Stimulated activated naive B cell treated with anti-CD40 and anti-IgM and Interleukin-4, amounts not matched to agents 10 μg/mL and 1 μg/mL and 100 μg/mL, for 72 hours (primary cell): ENCODE results near the gene KDM7A.
"Not testable (repeated sequence)": the region's sequence is repeated elsewhere in the genome, so short reads cannot be mapped to it uniquely, and the experiment has no call there.

Source experiments
- ATAC-seq, 2 donors: fragments of 150-1000 bp; cut with Tn5 transposase; replicated peaks; 2 replicates each; pipeline ENCODE4 v1.10.0; 2021; ENCODE audit warnings: moderate library complexity in 1 of 2
- DNase-seq: peaks from one replicate; pipeline ENCODE4 v3.0.0; 2021
- H3K27ac Mint-ChIP-seq: one replicate; pipeline ENCODE4 v1.8.0; 2022; ENCODE audit warnings: mild to moderate bottlenecking, mixed read lengths
- H3K27me3 Mint-ChIP-seq, 2 donors: one replicate each; pipeline ENCODE4 v1.8.0; 2022; ENCODE audit warnings: mixed read lengths in 2 of 2
- H3K36me3 Mint-ChIP-seq, 2 donors: one replicate each; pipeline ENCODE4 v1.8.0; 2022; ENCODE audit warnings: mixed read lengths in 2 of 2, mild to moderate bottlenecking in 1 of 2
- H3K4me1 Mint-ChIP-seq, 2 donors: one replicate each; pipeline ENCODE4 v1.8.0; 2022; ENCODE audit warnings: mixed read lengths in 2 of 2, mild to moderate bottlenecking in 1 of 2
- H3K4me3 Mint-ChIP-seq, 2 donors: one replicate each; pipeline ENCODE4 v1.8.0; 2022; ENCODE audit warnings: mild to moderate bottlenecking in 2 of 2, mixed read lengths in 2 of 2, moderate library complexity in 1 of 2
- H3K9me3 Mint-ChIP-seq, 2 donors: one replicate each; pipeline ENCODE4 v1.8.0; 2022; ENCODE audit warnings: mixed read lengths in 2 of 2, mild to moderate bottlenecking in 1 of 2

KDM7A gene

DNA sequence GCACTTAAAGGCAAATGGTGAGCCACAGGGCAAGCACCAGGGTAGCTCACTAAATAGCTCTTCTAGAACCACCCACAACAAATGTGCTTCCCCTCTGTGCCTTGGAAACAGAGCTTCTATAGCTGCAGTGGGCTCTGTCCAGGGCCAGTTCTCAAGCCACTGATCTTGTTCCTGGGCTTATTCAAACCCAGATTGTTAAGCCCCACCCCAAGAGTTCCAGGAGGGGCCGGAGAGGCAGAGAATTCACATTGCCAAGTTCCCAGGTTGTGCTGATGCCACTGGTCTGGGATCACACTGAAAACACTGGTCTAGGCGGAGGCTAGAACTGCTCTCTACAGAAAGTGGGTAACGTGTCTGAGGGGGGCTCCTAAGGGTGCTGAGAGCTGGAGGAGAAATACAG lies 15.4 kb upstream of the KDM7A start:
- ATAC-seq: no peak
- Mint-ChIP-seq H3K36me3 (peaks cover 3 to 11% of the 10 kb centered on the region in 2 donors), H3K4me1 (peaks cover 1 to 25% of the 10 kb centered on the region in 2 donors), H3K27me3 (no peaks in the 10 kb centered on the region), H3K9me3 (peaks cover 10 to 12% of the 10 kb centered on the region in 2 donors), H3K4me3 (no peak overlapping the region), H3K27ac (no peak overlapping the region)
- no peak for DNase-seq

DNA sequence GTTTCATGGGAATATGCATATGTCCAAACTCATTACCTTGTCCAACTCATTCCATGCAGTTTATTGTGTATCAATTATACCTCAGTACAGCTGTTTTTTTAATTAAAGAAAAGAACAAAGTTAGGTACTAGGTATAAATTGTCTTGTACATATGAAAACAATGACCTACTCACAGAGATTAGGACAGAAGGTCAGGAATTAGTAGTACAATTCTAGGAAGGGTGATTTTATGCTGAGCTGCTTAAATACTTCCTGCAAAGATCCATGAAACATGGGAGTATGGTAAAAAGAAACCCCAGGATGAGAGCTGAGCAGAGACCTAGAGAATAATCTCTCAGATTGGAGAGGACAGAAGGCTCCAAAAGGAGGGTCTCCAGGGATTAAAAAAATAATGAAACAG lies 13.8 kb upstream of the KDM7A start:
- Mint-ChIP-seq H3K27me3 (peaks cover 4 to 8% of the 10 kb centered on the region in 2 donors), H3K9me3 (no peaks in the 10 kb centered on the region), H3K36me3 (no peaks in the 10 kb centered on the region), H3K4me1 (peaks cover 1 to 16% of the 10 kb centered on the region in 2 donors), H3K4me3 (no peak overlapping the region), H3K27ac (no peak overlapping the region)
- no peak for ATAC-seq
- no peak for DNase-seq

DNA sequence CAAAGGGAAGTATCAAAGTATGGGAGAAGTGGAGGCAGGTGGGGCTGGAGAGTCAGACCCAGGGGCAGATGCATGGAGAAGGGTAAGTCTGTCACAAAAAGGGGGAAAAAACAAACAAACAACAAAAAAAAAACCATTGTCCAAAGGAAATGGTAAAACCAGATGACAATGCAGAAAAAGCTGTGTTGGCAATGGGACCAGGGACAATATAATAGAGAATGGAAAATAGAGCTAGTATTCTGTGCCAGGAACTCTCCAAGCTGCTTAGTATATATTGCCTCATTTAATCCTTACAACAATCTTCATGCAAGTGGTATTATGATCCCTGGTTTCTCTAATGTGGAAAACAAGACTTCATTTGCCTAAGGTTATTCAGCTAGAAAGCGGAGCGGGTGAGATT lies 13.1 kb upstream of the KDM7A start:
- no peak for DNase-seq
- Mint-ChIP-seq H3K4me3 (no peak overlapping the region), H3K27ac (no peak overlapping the region), H3K4me1 (peaks cover under 1 to 16% of the 10 kb centered on the region in 2 donors), H3K27me3 (peaks cover 4 to 8% of the 10 kb centered on the region in 2 donors), H3K9me3 (no peaks in the 10 kb centered on the region), H3K36me3 (no peaks in the 10 kb centered on the region)
- no peak for ATAC-seq

DNA sequence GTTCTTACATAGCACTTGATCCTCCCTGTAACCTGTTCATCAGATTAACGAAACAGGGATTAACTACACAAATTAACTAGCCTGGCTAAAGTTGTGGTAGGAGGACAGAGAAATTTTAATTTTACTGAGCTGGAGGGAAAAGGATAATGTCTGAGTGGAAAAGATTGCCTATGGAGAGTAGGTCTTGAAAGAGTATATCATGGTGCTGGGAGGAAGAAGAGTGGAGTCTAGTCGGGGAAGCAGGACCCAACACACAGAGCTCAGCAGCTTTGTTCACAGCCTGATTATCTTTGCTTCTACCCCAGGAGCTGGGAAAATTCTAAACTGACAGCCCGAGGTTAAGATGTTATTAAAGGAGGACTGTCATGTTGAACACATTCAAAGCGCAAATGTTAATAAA lies 6.1 kb upstream of the KDM7A start:
- Mint-ChIP-seq H3K4me1 (peaks cover 7 to 10% of the 10 kb centered on the region in 2 donors), H3K27me3 (peaks cover 36 to 38% of the 10 kb centered on the region in 2 donors), H3K36me3 (peaks cover 0 to 7% of the 10 kb centered on the region in 2 donors), H3K27ac (no peak overlapping the region), H3K4me3 (no peak overlapping the region), H3K9me3 (peaks cover 0 to 2% of the 10 kb centered on the region in 2 donors)
- DNase-seq (no peak), ATAC-seq (no peak)

DNA sequence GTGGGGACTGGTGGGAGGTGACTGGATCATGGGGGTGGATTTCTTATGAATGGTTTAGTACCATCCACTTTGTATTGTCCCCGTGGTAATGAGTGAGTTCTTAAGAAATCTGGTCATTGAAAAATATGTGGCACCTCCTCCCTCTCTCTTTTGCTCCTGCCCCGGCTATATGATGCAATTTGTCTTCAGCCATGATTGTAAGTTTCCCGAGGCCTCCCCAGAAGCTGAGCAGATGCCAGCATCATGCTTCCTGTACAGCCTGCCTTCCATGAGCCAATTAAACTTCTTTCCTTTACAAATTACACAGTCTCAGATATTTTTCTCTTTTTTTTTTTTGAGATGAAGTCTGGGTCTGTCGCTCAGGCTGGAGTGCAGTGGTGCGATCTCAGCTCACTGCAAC lies 2.6 kb upstream of the KDM7A start:
- H3K9me3 Mint-ChIP-seq: peaks cover 0 to 2% of the 10 kb centered on the region in 2 donors
- H3K4me1 Mint-ChIP-seq: peaks cover 13 to 18% of the 10 kb centered on the region in 2 donors
- peaks cover 29 to 33% of the 10 kb centered on the region in 2 donors for H3K27me3 Mint-ChIP-seq
- no peak for DNase-seq
- peaks cover 1 to 7% of the 10 kb centered on the region in 2 donors for H3K36me3 Mint-ChIP-seq
- ATAC-seq: no peak
- H3K27ac Mint-ChIP-seq: no peak overlapping the region
- H3K4me3 Mint-ChIP-seq: no peak overlapping the region

DNA sequence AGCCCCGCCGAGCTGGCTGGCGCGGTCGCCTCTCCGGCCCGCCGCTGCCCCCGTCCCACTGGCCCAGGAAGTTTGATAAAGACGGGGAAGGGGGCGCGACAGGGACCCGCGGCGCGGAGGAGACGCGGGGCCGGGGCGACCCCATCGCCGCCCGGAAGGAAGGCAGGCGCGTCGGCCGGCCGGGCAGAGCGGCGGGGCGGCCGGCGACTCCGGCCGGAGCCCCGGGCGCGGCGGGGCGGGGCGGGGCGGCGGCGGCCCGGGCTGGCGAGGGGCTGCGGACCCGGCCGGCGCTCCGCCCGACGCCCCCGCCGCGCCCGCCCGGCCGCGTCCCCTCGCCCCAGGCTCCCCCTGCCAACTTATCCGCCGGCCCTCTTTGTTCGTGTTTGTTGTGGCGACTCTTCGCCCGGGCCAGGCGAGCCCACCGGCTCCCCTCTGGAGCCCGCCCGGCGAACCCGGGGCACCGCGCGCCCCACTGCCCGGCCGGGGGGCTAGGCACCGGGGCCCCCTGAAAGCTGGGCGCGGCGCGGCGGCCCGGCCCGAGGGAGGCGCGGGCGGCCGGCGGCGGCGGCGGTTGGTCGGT lies 571 bp downstream of the KDM7A start:
- ATAC-seq: no peak
- DNase-seq: no peak
- Mint-ChIP-seq H3K4me3 (peak overlapping the region; percentile 87 to 92), H3K27me3 (peaks cover 9 to 11% of the 10 kb centered on the region in 2 donors), H3K9me3 (peaks cover 0 to 2% of the 10 kb centered on the region in 2 donors), H3K4me1 (peaks cover 16 to 24% of the 10 kb centered on the region in 2 donors), H3K27ac (peak overlapping the region; percentile 94), H3K36me3 (peaks cover 1 to 7% of the 10 kb centered on the region in 2 donors)

DNA sequence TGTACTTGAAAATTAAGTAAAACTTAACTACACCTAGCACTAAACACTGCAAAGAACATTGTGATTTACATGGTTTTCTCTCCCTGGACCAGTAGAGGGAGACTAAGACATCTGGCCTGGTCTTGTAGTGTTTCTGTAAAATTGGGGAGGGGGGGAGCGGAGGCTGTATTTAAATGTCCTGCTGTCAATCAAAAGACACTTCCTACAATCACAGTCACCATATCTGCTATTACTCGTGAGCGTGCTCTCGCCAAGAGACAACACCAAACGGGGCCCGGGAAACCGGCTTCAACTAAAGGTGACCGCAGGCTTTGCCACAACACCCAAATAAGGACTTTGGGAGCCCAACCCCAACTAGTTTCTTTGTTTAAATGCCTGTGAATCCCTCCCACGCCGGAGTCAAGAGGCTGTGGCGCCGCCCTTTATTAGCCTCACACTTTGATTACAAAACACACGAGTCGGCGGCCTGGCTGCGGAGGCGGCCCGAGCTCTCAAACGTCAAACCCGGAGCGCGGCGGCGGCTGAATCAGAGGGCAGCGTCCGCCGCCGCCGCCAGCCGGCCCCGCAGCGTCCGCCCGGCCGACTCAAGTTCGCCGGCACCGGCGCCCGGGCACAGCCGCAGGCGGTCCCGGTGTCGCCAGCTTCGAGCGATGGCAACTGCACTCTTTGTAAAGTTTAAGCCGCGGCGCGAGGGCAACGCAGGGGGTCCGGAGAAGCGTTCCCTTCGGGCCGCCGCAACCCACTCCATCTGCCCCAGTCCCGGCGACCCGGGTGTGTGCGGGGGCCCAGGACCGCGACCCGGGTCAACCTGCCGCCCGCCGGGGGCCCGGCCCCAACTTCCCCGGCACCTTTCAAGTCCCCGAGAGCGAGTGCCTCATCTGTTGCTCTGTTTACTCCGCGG lies 1.3 kb downstream of the KDM7A start:
- peaks cover 1 to 7% of the 10 kb centered on the region in 2 donors for H3K36me3 Mint-ChIP-seq
- DNase-seq: peak; percentile 91
- ATAC-seq: peak; percentile 73 to 74
- peak overlapping the region; percentile 94 for H3K27ac Mint-ChIP-seq
- peaks cover 0 to 2% of the 10 kb centered on the region in 2 donors for H3K9me3 Mint-ChIP-seq
- H3K27me3 Mint-ChIP-seq: peaks cover 3 to 11% of the 10 kb centered on the region in 2 donors
- H3K4me3 Mint-ChIP-seq: peak overlapping the region; percentile 87 to 92
- H3K4me1 Mint-ChIP-seq: peaks cover 22 to 30% of the 10 kb centered on the region in 2 donors

DNA sequence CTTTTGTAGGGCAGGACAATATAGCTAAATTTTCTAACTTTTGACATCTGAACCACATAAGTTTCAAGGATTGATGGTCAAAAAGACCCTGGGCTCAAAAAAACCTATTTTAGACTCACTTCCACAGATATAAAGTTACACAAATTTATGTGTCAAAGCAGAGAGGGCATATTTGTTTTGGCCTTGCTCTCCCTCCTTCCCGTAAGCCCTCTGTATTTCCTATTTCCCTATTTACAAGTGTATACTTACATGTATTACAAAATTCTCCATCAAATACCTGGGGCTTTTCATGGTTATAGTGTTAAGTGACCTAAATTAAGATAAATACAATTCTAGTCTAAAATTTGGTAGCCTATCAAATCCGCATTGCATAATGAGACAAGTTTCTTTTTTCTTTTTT lies 2.6 kb downstream of the KDM7A start:
- Mint-ChIP-seq H3K36me3 (peaks cover 1 to 5% of the 10 kb centered on the region in 2 donors), H3K4me3 (no peak overlapping the region), H3K4me1 (peaks cover 24 to 39% of the 10 kb centered on the region in 2 donors), H3K27me3 (peaks cover 0 to 8% of the 10 kb centered on the region in 2 donors), H3K27ac (no peak overlapping the region), H3K9me3 (no peaks in the 10 kb centered on the region)
- ATAC-seq (no peak), DNase-seq (no peak)

DNA sequence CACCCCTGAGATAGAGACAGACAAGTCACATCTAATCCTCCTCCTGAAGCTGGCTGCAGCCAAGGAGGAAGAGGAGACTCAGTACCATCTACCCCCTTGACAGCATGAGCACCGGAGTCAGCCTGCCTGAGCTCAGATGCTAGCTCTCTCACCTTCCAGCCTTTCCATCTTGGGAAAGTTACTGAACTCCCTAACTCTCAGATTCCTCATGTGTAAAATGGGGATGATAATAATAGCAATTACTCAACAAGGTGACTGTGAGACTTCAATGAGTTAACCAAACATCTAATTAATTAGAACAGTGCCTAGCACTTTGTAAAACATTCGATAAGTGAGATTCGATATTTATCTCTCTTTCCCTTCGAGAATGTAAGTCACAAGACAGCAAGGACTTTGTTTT lies 6.4 kb downstream of the KDM7A start:
- Mint-ChIP-seq H3K36me3 (no peaks in the 10 kb centered on the region), H3K4me1 (peaks cover 19 to 52% of the 10 kb centered on the region in 2 donors), H3K4me3 (no peak overlapping the region), H3K27me3 (no peaks in the 10 kb centered on the region), H3K9me3 (no peaks in the 10 kb centered on the region), H3K27ac (no peak overlapping the region)
- ATAC-seq (no peak), DNase-seq (no peak)

DNA sequence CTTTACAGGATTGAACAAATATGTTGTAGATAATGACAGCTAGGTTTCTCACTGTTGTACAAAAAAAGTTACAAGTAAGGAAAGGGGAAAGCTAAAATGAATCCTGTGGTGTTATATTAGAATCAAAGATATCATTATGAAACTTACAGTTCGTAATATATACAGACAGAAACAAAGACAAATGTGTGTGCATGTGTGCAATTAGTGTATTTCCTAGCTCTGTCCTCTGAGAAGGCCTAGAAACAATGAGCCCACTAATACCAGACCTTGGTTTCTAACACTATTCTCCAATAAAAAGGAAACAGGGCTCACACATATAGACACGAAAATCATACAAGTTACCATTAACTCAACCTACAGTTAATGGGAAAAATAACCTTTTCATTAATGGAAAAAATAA lies 8.0 kb downstream of the KDM7A start:
- H3K27ac Mint-ChIP-seq: no peak overlapping the region
- H3K36me3 Mint-ChIP-seq: no peaks in the 10 kb centered on the region
- DNase-seq: no peak
- H3K4me3 Mint-ChIP-seq: no peak overlapping the region
- H3K4me1 Mint-ChIP-seq: peaks cover 20 to 66% of the 10 kb centered on the region in 2 donors
- no peaks in the 10 kb centered on the region for H3K27me3 Mint-ChIP-seq
- H3K9me3 Mint-ChIP-seq: no peaks in the 10 kb centered on the region
- peak in 1 of 2 donors; percentile 43 for ATAC-seq

DNA sequence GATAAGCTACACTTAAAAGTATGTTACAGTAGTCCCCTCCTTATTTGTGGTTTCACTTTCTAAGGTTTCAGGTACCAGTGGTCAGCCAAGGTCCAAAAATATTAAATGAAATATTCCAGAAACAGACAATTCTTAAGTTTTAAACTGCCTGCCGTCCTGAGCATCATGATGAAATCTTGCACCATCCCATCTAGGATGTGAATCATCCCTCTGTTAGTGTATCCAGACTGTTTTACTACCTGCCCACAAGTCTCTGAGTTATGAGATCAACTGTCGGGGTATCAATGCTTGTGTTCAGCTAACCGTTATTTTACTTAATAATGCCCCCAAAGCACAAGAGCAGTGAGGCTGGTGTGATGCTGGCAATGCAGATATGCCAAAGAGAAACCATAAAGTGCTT lies 11.4 kb downstream of the KDM7A start:
- no peaks in the 10 kb centered on the region for H3K27me3 Mint-ChIP-seq
- DNase-seq: no peak
- no peak for ATAC-seq
- no peaks in the 10 kb centered on the region for H3K9me3 Mint-ChIP-seq
- peaks cover 25 to 80% of the 10 kb centered on the region in 2 donors for H3K4me1 Mint-ChIP-seq
- H3K4me3 Mint-ChIP-seq: peak overlapping the region in 1 of 2 donors; percentile 46
- no peak overlapping the region for H3K27ac Mint-ChIP-seq
- H3K36me3 Mint-ChIP-seq: peaks cover 0 to 2% of the 10 kb centered on the region in 2 donors

DNA sequence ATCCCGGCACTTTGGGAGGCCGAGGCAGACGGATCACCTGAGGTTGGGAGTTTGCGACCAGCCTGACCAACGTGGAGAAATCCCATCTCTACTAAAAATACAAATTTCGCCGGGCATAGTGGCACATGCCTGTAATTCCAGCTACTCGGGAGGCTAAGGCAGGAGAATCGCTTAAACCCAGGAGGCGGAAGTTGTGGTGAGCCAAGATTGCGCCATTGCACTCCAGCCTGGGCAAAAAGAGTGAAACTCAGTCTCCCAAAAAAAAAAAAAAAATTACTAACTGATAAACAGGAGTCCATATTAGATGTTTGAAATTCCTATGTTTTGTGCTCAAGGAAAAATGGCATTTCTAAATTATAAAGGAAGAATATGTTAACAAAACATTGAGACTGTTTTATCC lies 14.7 kb downstream of the KDM7A start:
- H3K4me3 Mint-ChIP-seq, H3K27ac Mint-ChIP-seq, H3K36me3 Mint-ChIP-seq, ATAC-seq, H3K9me3 Mint-ChIP-seq, DNase-seq, H3K27me3 Mint-ChIP-seq: not testable (repeated sequence)
- peaks cover 33 to 75% of the 10 kb centered on the region in 2 donors for H3K4me1 Mint-ChIP-seq

DNA sequence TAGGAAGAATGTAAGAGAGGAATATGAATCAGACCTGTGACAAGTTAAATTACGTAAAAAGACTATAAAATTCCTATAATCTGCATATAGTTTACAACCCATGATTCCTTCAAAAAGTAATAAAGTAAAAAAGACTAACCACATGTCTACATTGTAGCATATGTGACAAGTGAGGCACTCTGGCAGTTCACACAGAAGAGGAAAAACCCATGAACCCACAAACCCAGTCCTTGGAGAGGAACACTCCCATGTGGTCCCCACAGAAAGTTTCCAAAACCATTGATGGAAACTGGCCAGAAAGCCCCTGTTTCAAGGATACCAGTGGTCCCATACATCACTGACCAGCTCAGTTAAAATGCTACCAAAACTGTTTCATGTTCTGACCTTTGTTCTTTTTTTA lies 15.7 kb downstream of the KDM7A start:
- H3K9me3 Mint-ChIP-seq: no peaks in the 10 kb centered on the region
- H3K36me3 Mint-ChIP-seq: peaks cover 3 to 6% of the 10 kb centered on the region in 2 donors
- H3K27me3 Mint-ChIP-seq: no peaks in the 10 kb centered on the region
- DNase-seq (peak; percentile 31), ATAC-seq (peak; percentile 54 to 68)
- H3K27ac Mint-ChIP-seq: peak overlapping the region; percentile 51
- H3K4me3 Mint-ChIP-seq: peak overlapping the region in 1 of 2 donors; percentile 59
- peaks cover 34 to 75% of the 10 kb centered on the region in 2 donors for H3K4me1 Mint-ChIP-seq

DNA sequence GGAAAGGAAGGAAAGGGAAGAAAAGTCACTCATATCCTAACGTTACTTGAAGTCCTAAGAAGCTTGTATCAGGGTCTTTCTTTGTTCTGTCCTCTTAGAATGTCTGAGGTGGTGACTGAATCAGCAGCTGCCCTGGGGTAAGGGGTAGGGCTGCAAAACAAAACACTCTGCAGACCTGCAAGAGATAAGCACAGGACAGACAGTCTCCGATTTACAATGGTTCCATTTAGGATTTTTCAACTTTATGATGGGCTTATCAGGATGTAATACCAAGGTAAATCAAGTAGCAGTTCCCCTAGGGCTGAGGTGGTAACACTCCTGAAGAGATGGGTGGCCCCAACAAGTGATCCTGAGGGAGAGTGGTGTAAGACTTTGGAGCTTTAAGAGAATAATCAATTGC lies 16.5 kb downstream of the KDM7A start:
- Mint-ChIP-seq H3K9me3 (no peaks in the 10 kb centered on the region), H3K27ac (peak overlapping the region; percentile 88), H3K4me1 (peaks cover 37 to 75% of the 10 kb centered on the region in 2 donors), H3K36me3 (peaks cover 3 to 6% of the 10 kb centered on the region in 2 donors), H3K4me3 (peak overlapping the region; percentile 39 to 59), H3K27me3 (no peaks in the 10 kb centered on the region)
- DNase-seq (no peak), ATAC-seq (no peak)
